SK-N-SH (cell line): ENCODE measurements around the gene LHX4. TPM values are rescaled to one million over a fixed set of nuclear protein-coding genes. Genes with fewer than 3 reads are reported as not detected.

ENCODE experiments used
- CTCF ChIA-PET: fragments of 300-600, 350-600 bp; formaldehyde crosslinking; extraction: SDS; loops from one replicate; lab custom pipeline; 2021; lab: Yijun Ruan, JAX
- POLR2A ChIA-PET: fragments of 350-600 bp; sonication (Branson Sonifier 250); formaldehyde crosslinking; extraction: SDS; loops from one replicate; lab custom pipeline; 2020; ENCODE audit warnings: antibody characterized with exemption, inconsistent platforms; lab: Yijun Ruan, JAX
- DNase-seq: peaks from one replicate; pipeline ENCODE4 v3.0.0; 2012
- H2AFZ ChIP-seq: fragments of 200-600 bp; sonication (generic); 2 replicates; pipeline ENCODE4 v1.8.1; 2016; ENCODE audit warnings: antibody characterized with exemption, mild to moderate bottlenecking, low read depth
- H3F3A ChIP-seq: fragments of 200-600 bp; sonication (generic); replicated peaks from 2 replicates; pipeline ENCODE3; 2016; ENCODE audit warnings: antibody characterized with exemption, mild to moderate bottlenecking; ENCODE audit not compliant: insufficient read depth
- H3K27ac ChIP-seq, 2 experiments: fragments of 200-500 bp in 1 of 2; fragments of 200-600 bp in 1 of 2; sonication (Bioruptor generic) in 1 of 2; sonication (generic), shearing (Covaris generic) in 1 of 2; 2 replicates each; pipeline versions ENCODE4 v1.5.1 to v1.6.1; 2014 to 2016; ENCODE audit warnings: low read depth in 2 of 2, inconsistent platforms in 1 of 2, low read length in 1 of 2, mild to moderate bottlenecking in 1 of 2, mixed read lengths in 1 of 2
- H3K27me3 ChIP-seq: fragments of 200-600 bp; sonication (generic), shearing (Covaris generic); 2 replicates; pipeline ENCODE4 v1.6.1; 2016; ENCODE audit warnings: mixed run types; ENCODE audit not compliant: insufficient read depth
- H3K36me3 ChIP-seq, 2 experiments: fragments of 200-500 bp in 1 of 2; fragments of 200-600 bp in 1 of 2; sonication (Bioruptor generic) in 1 of 2; sonication (generic) in 1 of 2; replicated peaks in 1 of 2; 2 replicates each; pipeline versions ENCODE3 to v1.5.1; 2014 to 2016; ENCODE audit warnings: low read length in 1 of 2, mild to moderate bottlenecking in 1 of 2; ENCODE audit not compliant: insufficient read depth in 2 of 2, control insufficient read depth in 1 of 2
- H3K4me1 ChIP-seq, 2 experiments: fragments of 200-500 bp in 1 of 2; fragments of 200-600 bp in 1 of 2; sonication (Bioruptor generic) in 1 of 2; sonication (generic), shearing (Covaris generic) in 1 of 2; 2 replicates each; pipeline versions ENCODE4 v1.5.1 to v1.6.1; 2014 to 2016; ENCODE audit warnings: low read depth in 1 of 2, low read length in 1 of 2, mixed run types in 1 of 2; ENCODE audit not compliant: insufficient read depth in 2 of 2, control insufficient read depth in 1 of 2
- H3K4me2 ChIP-seq: fragments of 200-600 bp; sonication (generic), shearing (Covaris generic); 2 replicates; pipeline ENCODE4 v1.6.1; 2017; ENCODE audit warnings: mixed run types
- H3K4me3 ChIP-seq, 2 experiments: fragments of 200-500 bp in 1 of 2; fragments of 200-600 bp in 1 of 2; sonication (Bioruptor generic) in 1 of 2; sonication (generic), shearing (Covaris generic) in 1 of 2; 2 replicates each; pipeline versions ENCODE4 v1.5.1 to v1.8.1; 2014 to 2016; ENCODE audit warnings: low read depth in 2 of 2, inconsistent platforms in 1 of 2, low read length in 1 of 2, mild to moderate bottlenecking in 1 of 2, mixed read lengths in 1 of 2, moderate library complexity in 1 of 2
- H3K79me2 ChIP-seq: fragments of 200-600 bp; sonication (generic); 2 replicates; pipeline ENCODE4 v1.8.1; 2017; ENCODE audit warnings: mild to moderate bottlenecking; ENCODE audit not compliant: insufficient read depth
- H3K9ac ChIP-seq: fragments of 200-600 bp; sonication (generic); 2 replicates; pipeline ENCODE4 v1.6.1; 2017; ENCODE audit warnings: mixed run types
- H3K9me2 ChIP-seq: fragments of 200-600 bp; sonication (generic); 2 replicates; pipeline ENCODE4 v1.6.1; 2017; ENCODE audit warnings: mixed run types
- H3K9me3 ChIP-seq: fragments of 200-600 bp; sonication (generic); 2 replicates; pipeline ENCODE4 v1.6.1; 2017; ENCODE audit warnings: mixed run types, mild to moderate bottlenecking, moderate library complexity
- H4K20me1 ChIP-seq: fragments of 200-600 bp; sonication (generic); 2 replicates; pipeline ENCODE4 v1.6.1; 2017; ENCODE audit warnings: mild to moderate bottlenecking, mixed run types; ENCODE audit not compliant: insufficient read depth
- CHD2 ChIP-seq: fragments of 150-350 bp; IDR thresholded peaks from 2 replicates; pipeline ENCODE4 v1.6.1; 2018; ENCODE audit warnings: low read length; ENCODE audit not compliant: partially characterized antibody
- EP300 ChIP-seq, 2 experiments: IDR thresholded peaks; 2 replicates each; pipeline versions ENCODE4 v1.4.0 to v1.6.1; 2012; ENCODE audit warnings: borderline replicate concordance in 1 of 2, low read depth in 1 of 2, low read length in 1 of 2
- FOXJ3 ChIP-seq: sonication (generic); formaldehyde crosslinking; IDR thresholded peaks from 2 replicates; pipeline ENCODE4 v1.5.1; 2020; ENCODE audit warnings: mild to moderate bottlenecking, missing genetic modification reagents
- GABPA ChIP-seq: IDR thresholded peaks from 2 replicates; pipeline ENCODE4 v1.4.0; 2012; ENCODE audit warnings: low read depth, mild to moderate bottlenecking
- GATA2 ChIP-seq: sonication (generic); formaldehyde crosslinking; IDR thresholded peaks from 2 replicates; pipeline ENCODE4 v1.5.0; 2020; ENCODE audit warnings: mild to moderate bottlenecking, missing genetic modification reagents
- MXI1 ChIP-seq: IDR thresholded peaks from 2 replicates; pipeline ENCODE4 v1.6.1; 2012; ENCODE audit warnings: mild to moderate bottlenecking, low read depth, low read length, improper control_type of control experiment
- NRF1 ChIP-seq: IDR thresholded peaks from 2 replicates; pipeline ENCODE4 v1.6.1; 2012; ENCODE audit warnings: low read depth, mild to moderate bottlenecking, low read length
- POLR2AphosphoS5 ChIP-seq: IDR thresholded peaks from 2 replicates; pipeline ENCODE4 v1.6.1; 2012; ENCODE audit warnings: low read depth, low read length
- RXRA ChIP-seq: IDR thresholded peaks from 2 replicates; pipeline ENCODE4 v1.4.0; 2012; ENCODE audit warnings: low read depth, mild to moderate bottlenecking, borderline replicate concordance
- SIN3A ChIP-seq: IDR thresholded peaks from 2 replicates; pipeline ENCODE4 v1.6.1; 2012; ENCODE audit warnings: low read depth, mild to moderate bottlenecking, low read length, moderate library complexity, borderline replicate concordance
- TAF1 ChIP-seq: IDR thresholded peaks from 2 replicates; pipeline ENCODE4 v1.6.1; 2012; ENCODE audit warnings: low read depth, mild to moderate bottlenecking, low read length, moderate library complexity, borderline replicate concordance
- TCF12 ChIP-seq: IDR thresholded peaks from 2 replicates; pipeline ENCODE4 v1.4.0; 2012
- TEAD4 ChIP-seq: IDR thresholded peaks from 2 replicates; pipeline ENCODE4 v1.4.0; 2012; ENCODE audit warnings: mild to moderate bottlenecking, borderline replicate concordance; ENCODE audit not compliant: insufficient read depth
- YY1 ChIP-seq: IDR thresholded peaks from 2 replicates; pipeline ENCODE4 v1.4.0; 2012; ENCODE audit warnings: low read depth, mild to moderate bottlenecking
- WGBS: methylation state at CpG from one replicate; pipeline ENCODE4 v1.1.6; 2017; ENCODE audit warnings: low lambda C conversion rate; 5-methylcytosine and 5-hydroxymethylcytosine counted together
- polyA plus RNA-seq, 3 experiments: library from polyadenylated mRNA; depleted of rRNA; stranded (reverse); fragments of >200 nt; gene quantifications; 2 replicates each; pipeline ENCODE4 v1.2.3, GENCODE V29; 2012
- TF ChIP-seq, protein P1 (sequence below): fragments of 200-600 bp; sonication (generic); IDR thresholded peaks from 2 replicates; pipeline ENCODE4 v1.6.1; 2017; ENCODE audit warnings: antibody characterized with exemption, mild to moderate bottlenecking, moderate library complexity
- TF ChIP-seq, protein P2 (sequence below): IDR thresholded peaks from 2 replicates; pipeline ENCODE4 v1.6.1; 2012; ENCODE audit warnings: mild to moderate bottlenecking, low read depth, low read length, moderate library complexity
- TF ChIP-seq, protein P3 (sequence below): fragments of 150-350 bp; IDR thresholded peaks from 2 replicates; pipeline ENCODE4 v1.6.1; 2017; ENCODE audit warnings: antibody characterized with exemption, low read length, low read depth, borderline replicate concordance
- TF ChIP-seq, protein P4 (sequence below): fragments of 150-350 bp; IDR thresholded peaks from 2 replicates; pipeline ENCODE4 v1.6.1; 2016; ENCODE audit warnings: mild to moderate bottlenecking, low read depth, low read length
- TF ChIP-seq, protein P5 (sequence below): IDR thresholded peaks from 2 replicates; pipeline ENCODE4 v1.4.0; 2012; ENCODE audit warnings: low read depth

The LHX4 gene
- polyA plus RNA-seq, 1 of the 3 experiments (the other 2 are of a cell fraction) = not detected

DNA sequence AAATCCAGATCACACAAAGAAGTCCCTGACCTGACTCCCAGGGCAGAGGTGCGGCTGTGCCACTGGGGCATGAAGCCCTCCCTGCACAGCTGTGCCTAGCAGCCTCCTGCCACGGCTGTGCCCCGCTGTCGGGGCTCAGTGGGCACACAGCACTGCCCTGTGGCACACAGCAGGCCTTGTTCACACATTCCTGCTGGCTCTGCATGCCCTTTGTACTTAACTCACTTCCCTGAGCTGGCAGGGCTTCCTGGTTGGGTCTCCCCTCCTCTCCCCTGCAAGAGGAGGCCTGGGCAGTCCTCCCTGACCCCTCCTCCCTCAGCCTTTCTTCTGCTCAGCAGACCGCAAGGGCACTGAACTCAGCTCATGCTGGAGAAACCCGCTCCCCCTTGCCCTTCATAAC, 14.8 kb downstream of the LHX4 start:
- ChIA-PET POLR2A (no interaction called here), CTCF (interaction anchor here (0.9 to 1.3 kb wide), 2 partner anchors 57 to 233 kb away, joined by 3 to 4 read pairs; no protein-coding TSS in a partner anchor)
- Histone ChIP-seq H3K9ac (no peak overlapping the region), H3K36me3 (no peaks in the 10 kb centered on the region), H2AFZ (no peak overlapping the region), H3K27me3 (peaks cover 25% of the 10 kb centered on the region), H3K27ac (no peak overlapping the region), H3K79me2 (no peaks in the 10 kb centered on the region), H3K4me2 (no peak overlapping the region), H3K4me1 (peaks cover 0 to 2% of the 10 kb centered on the region in 2 experiments; a peak in 1 of 4 replicates), H4K20me1 (no peaks in the 10 kb centered on the region), H3F3A (no peaks in the 10 kb centered on the region), H3K9me2 (no peaks in the 10 kb centered on the region), H3K4me3 (no peak overlapping the region), H3K9me3 (no peaks in the 10 kb centered on the region)
- WGBS = 63% methylated on average over 2 of the region's 6 CpGs
- DNase-seq = no peak
- no peak for TF ChIP-seq EP300 (IDR thresholded peaks at IDR 0.05; ENCODE audit: borderline replicate concordance in 1 of 2, low read depth in 1 of 2, low read length in 1 of 2)
- TF ChIP-seq, protein P1, sequence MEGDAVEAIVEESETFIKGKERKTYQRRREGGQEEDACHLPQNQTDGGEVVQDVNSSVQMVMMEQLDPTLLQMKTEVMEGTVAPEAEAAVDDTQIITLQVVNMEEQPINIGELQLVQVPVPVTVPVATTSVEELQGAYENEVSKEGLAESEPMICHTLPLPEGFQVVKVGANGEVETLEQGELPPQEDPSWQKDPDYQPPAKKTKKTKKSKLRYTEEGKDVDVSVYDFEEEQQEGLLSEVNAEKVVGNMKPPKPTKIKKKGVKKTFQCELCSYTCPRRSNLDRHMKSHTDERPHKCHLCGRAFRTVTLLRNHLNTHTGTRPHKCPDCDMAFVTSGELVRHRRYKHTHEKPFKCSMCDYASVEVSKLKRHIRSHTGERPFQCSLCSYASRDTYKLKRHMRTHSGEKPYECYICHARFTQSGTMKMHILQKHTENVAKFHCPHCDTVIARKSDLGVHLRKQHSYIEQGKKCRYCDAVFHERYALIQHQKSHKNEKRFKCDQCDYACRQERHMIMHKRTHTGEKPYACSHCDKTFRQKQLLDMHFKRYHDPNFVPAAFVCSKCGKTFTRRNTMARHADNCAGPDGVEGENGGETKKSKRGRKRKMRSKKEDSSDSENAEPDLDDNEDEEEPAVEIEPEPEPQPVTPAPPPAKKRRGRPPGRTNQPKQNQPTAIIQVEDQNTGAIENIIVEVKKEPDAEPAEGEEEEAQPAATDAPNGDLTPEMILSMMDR = no peak
- TF ChIP-seq FOXJ3 (CRISPR knock-in tag) = no peak
- TF ChIP-seq MXI1 = no peak
- TF ChIP-seq, protein P2, sequence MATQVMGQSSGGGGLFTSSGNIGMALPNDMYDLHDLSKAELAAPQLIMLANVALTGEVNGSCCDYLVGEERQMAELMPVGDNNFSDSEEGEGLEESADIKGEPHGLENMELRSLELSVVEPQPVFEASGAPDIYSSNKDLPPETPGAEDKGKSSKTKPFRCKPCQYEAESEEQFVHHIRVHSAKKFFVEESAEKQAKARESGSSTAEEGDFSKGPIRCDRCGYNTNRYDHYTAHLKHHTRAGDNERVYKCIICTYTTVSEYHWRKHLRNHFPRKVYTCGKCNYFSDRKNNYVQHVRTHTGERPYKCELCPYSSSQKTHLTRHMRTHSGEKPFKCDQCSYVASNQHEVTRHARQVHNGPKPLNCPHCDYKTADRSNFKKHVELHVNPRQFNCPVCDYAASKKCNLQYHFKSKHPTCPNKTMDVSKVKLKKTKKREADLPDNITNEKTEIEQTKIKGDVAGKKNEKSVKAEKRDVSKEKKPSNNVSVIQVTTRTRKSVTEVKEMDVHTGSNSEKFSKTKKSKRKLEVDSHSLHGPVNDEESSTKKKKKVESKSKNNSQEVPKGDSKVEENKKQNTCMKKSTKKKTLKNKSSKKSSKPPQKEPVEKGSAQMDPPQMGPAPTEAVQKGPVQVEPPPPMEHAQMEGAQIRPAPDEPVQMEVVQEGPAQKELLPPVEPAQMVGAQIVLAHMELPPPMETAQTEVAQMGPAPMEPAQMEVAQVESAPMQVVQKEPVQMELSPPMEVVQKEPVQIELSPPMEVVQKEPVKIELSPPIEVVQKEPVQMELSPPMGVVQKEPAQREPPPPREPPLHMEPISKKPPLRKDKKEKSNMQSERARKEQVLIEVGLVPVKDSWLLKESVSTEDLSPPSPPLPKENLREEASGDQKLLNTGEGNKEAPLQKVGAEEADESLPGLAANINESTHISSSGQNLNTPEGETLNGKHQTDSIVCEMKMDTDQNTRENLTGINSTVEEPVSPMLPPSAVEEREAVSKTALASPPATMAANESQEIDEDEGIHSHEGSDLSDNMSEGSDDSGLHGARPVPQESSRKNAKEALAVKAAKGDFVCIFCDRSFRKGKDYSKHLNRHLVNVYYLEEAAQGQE = no peak
- no peak for TF ChIP-seq TCF12
- TF ChIP-seq RXRA = no peak
- TF ChIP-seq TAF1 = no peak
- TF ChIP-seq, protein P3, sequence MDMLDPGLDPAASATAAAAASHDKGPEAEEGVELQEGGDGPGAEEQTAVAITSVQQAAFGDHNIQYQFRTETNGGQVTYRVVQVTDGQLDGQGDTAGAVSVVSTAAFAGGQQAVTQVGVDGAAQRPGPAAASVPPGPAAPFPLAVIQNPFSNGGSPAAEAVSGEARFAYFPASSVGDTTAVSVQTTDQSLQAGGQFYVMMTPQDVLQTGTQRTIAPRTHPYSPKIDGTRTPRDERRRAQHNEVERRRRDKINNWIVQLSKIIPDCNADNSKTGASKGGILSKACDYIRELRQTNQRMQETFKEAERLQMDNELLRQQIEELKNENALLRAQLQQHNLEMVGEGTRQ = no peak
- TF ChIP-seq POLR2AphosphoS5 = no peak
- no peak for TF ChIP-seq CHD2
- TF ChIP-seq, protein P4, sequence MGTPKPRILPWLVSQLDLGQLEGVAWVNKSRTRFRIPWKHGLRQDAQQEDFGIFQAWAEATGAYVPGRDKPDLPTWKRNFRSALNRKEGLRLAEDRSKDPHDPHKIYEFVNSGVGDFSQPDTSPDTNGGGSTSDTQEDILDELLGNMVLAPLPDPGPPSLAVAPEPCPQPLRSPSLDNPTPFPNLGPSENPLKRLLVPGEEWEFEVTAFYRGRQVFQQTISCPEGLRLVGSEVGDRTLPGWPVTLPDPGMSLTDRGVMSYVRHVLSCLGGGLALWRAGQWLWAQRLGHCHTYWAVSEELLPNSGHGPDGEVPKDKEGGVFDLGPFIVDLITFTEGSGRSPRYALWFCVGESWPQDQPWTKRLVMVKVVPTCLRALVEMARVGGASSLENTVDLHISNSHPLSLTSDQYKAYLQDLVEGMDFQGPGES = no peak
- no peak for TF ChIP-seq TEAD4
- TF ChIP-seq YY1 = no peak
- no peak for TF ChIP-seq GABPA
- no peak for TF ChIP-seq GATA2 (CRISPR knock-in tag)
- no peak for TF ChIP-seq SIN3A
- TF ChIP-seq, protein P5, sequence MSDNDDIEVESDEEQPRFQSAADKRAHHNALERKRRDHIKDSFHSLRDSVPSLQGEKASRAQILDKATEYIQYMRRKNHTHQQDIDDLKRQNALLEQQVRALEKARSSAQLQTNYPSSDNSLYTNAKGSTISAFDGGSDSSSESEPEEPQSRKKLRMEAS = no peak
- no peak for TF ChIP-seq NRF1
